Epithelial cell of proximal tubule (primary cell): ENCODE data around the gene SCARB1. TPM values are rescaled to one million over a fixed set of nuclear protein-coding genes. Genes with fewer than 3 reads are reported as not detected.
A peak's percentile ranks its signal among the peaks of the same experiment; 100 is the strongest.

Source experiments
- DNase-seq: peaks from one replicate; pipeline ENCODE4 v3.0.0-alpha.2; 2011; ENCODE audit warnings: low read depth
- H3K4me3 ChIP-seq: 2 replicates; pipeline ENCODE4 v1.5.1; 2011; ENCODE audit warnings: low read depth, mild to moderate bottlenecking, low read length
- total RNA-seq: library from RNA; depleted of rRNA; stranded (reverse); fragments of >200 nt; gene quantifications from 2 replicates; pipeline ENCODE4 v1.2.3, GENCODE V29; 2015
- TF ChIP-seq, protein P1 (sequence below): conservative IDR thresholded peaks from 2 replicates; pipeline ENCODE4 v1.5.1; 2012; ENCODE audit warnings: low read depth, mild to moderate bottlenecking, low read length

Gene SCARB1
- total RNA-seq, 1 donor from 2014 or later, result 21.9 TPM

DNA sequence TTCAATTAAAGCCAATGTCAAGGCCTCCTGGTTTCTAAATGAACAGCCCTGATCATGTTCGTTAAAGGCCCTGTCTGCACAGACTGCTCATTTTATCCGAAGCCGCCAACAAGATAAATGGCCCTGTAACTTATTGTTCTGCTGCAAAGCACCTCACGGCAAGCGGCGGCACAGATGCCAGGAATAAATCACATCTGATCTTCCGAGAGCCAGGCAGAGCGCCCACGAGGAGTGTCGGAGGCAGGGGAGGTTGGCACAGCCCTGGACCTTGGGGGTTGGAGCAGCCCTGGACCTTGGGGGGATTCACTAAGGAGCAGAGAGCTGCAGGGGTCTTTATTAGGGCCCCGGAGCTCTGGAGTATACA lies 110.5 kb downstream of the SCARB1 start:
- DNase-seq, result no peak
- no peak overlapping the region for H3K4me3 ChIP-seq
- TF ChIP-seq, protein P1, sequence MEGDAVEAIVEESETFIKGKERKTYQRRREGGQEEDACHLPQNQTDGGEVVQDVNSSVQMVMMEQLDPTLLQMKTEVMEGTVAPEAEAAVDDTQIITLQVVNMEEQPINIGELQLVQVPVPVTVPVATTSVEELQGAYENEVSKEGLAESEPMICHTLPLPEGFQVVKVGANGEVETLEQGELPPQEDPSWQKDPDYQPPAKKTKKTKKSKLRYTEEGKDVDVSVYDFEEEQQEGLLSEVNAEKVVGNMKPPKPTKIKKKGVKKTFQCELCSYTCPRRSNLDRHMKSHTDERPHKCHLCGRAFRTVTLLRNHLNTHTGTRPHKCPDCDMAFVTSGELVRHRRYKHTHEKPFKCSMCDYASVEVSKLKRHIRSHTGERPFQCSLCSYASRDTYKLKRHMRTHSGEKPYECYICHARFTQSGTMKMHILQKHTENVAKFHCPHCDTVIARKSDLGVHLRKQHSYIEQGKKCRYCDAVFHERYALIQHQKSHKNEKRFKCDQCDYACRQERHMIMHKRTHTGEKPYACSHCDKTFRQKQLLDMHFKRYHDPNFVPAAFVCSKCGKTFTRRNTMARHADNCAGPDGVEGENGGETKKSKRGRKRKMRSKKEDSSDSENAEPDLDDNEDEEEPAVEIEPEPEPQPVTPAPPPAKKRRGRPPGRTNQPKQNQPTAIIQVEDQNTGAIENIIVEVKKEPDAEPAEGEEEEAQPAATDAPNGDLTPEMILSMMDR, result no peak

DNA sequence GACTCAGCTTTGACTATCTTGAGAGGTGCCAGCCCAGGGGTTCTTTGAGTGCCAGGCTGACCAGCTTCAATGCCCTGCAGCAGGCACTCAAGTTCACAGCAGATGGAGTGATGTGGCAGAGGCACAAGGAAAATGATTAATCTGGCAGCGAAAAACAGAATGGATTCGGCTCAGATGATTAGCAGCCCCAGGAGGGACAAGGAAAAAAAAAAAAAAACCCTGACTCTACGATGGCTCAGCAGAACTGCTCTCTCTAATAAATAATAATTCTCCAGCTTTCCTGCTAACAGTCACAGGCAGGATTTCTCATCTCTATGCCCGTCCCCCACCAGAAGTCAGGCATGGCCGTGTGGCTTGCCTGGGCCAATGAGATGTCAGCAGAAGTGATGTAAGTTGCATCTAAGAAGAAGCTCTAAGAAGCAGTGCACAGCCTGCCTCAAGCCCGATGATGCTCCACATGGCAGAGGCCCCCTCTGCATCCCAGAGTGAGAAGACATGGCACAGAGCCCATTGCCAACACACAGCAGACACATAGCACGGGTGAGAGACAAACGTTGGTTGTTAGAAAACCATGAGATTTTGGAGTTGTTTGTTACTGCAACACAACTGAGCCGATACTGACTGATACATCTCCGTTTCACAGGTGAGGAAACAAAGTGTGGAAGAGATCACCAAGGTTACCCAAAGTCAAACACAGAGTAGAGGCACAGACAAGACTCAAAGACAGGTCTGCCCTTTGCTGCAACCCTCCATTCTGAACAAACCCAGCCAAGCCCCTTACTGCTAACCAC lies 111.0 kb downstream of the SCARB1 start:
- peak; percentile 95 for DNase-seq
- H3K4me3 ChIP-seq, result no peak overlapping the region
- TF ChIP-seq, protein P1, result no peak

DNA sequence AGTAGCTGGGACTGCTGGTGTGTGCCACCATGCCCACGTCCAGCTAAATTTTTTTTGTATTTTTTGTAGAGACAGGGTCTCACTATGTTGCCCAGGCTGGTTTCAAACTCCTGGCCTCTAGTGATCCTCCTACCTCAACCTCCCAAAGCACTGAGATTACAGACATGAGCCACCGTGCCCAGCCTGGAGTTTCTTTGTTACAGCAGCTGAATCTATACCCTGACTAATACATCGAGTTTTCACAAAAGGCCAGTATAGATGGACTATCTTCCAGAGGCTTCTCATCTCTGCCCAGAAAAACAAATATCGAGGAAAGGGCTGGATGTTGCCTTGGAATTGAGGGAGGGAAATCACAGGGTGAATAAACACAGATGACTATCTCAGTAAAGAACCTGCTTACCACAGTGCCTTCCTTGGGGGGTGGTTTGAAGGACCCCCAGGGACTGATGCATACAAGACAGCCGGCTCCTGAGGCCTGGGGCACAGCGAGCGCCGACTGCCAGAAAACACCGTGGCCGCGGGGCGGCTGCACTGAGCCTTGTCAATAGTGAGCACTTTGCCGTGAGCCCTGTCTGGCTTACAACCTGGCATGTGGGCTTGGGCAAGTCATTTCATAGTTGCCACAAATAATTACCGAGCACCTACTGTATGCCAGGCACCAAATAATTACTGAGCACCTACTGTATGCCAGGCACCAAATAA lies 111.9 kb downstream of the SCARB1 start:
- no peak overlapping the region for H3K4me3 ChIP-seq
- DNase-seq, result no peak
- TF ChIP-seq, protein P1, result no peak

DNA sequence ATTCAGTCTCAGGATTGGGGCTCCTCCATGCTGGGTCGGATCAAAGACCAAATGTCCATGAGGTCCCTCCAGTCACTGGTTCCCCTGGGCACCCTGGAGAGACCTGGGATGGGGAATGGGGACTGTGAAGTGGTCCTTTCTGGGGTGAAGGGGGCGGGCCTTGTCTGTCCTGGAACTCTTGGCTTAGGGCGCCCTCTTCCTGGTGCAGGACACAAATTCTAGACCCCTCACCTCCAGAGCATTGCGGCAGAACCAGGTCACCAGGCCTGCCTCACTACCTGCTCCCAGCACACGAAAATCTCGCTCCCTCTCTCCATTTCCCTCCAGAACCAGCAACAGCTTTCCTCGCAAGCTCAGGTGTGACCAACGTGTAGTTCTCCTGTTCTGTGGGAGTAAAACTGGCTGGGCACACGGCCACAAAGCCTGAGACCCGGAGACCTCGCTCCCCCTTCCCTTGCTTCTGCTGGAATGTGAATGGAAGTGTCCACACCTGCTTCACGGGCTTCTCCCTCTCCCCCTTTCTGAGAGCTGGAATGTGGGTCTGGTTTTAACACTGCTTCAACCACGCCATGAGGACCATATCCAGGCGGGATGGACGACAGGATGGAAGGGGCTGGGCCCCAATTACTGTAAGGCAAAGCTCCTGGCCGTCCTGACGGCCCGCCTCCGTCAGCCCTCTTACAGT lies 112.7 kb downstream of the SCARB1 start:
- H3K4me3 ChIP-seq, result no peak overlapping the region
- TF ChIP-seq, protein P1, result peak; percentile 5
- DNase-seq, result no peak

DNA sequence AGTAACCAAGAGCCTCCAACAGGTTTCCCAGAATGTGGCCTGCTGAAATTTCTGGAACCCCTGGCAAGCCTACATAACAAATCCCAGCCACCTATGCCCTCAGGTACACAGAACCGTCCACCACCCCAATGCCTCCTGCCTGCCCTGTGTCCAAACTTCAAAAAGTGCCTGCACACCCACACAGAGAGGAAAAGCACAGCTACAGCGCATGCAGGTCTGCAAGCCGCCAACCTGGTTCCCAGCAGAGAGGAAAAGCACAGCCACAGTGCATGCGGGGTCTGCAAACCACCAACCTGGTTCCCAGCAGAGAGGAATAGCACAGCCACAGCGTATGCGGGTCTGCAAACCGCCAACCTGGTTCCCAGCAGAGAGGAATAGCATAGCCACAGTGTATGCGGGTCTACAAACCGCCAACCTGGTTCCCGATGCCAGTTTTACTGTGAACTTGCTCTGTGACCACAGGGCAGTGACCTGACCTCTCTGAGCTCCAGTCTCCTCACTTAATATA lies 113.5 kb downstream of the SCARB1 start:
- no peak for DNase-seq
- TF ChIP-seq, protein P1, result no peak
- no peak overlapping the region for H3K4me3 ChIP-seq

DNA sequence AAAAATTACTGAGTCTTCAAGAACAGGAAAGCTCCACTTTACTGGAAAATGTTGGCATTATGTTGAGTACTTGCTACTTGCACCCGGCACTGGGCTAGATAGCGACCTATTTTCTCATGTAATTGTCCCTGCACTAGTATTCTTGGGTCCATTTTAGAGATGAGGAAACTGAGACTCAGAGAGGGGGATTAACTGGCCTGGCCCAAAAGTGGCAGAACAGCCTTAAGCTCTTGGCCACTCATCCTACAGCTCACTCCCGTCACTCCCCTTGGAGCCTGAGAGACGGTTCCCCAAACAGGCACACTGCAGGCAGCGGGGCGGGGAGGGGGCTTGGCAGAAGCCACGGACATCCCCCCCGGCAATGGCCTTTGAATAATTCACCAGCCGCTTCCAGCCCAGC lies 113.9 kb downstream of the SCARB1 start:
- DNase-seq, result no peak
- TF ChIP-seq, protein P1, result no peak
- no peak overlapping the region for H3K4me3 ChIP-seq
